ENCODE results near the gene CASP2.
A peak's percentile ranks its signal among the peaks of the same experiment; 100 is the strongest.
"Not testable (repeated sequence)": the region's sequence is repeated elsewhere in the genome, so short reads cannot be mapped to it uniquely, and the experiment has no call there.

CASP2 gene

DNA sequence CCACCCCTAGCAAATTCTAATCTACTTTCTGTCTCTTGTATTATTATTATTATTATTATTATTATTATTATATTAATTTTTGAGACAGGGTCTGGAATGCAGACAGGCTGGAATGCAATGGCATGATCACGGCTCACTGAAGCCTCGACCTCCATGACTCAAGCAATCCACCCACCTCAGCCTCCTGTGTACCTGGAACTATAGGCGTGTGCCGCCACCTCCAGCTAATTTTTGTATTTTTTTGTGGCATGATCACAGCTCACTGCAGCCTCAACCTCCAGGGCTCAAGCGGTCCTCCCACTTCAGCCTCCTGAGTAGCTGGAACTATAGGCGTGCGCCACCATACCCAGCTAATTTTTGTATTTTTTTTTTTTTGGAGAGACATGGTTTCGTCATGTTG is 6.0 kb upstream of the CASP2 start:
- no peak overlapping the region for H3K4me3 Mint-ChIP-seq
- peaks cover 51% of the 10 kb centered on the region for H3K4me1 Mint-ChIP-seq
- no peaks in the 10 kb centered on the region for H3K27me3 Mint-ChIP-seq
- DNase-seq, result no peak
- H3K27ac Mint-ChIP-seq, result no peak overlapping the region
- ATAC-seq, result no peak
- H3K9me3 Mint-ChIP-seq, result no peaks in the 10 kb centered on the region

DNA sequence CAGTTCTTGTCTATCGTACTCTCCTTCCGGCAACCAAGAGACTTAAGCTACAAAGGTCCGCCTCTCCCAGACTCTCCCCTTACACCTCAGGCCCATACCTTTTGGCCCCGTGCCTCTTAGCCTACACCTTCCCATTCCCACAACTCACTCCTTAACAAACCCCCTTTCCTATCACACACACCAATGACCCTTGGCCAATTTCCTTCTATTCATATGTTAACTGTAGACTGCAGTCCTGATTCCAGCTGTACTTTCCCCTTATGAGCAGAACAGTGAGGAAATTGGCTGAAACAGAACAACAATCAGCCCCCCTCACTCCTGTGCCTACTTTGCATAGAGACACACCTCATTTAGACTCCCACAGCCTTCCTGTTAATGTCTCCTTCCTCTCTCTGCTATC is 4.8 kb upstream of the CASP2 start:
- Mint-ChIP-seq H3K4me3 (peak overlapping the region; percentile 27 to 39), H3K4me1 (peaks cover 60% of the 10 kb centered on the region), H3K27ac (peak overlapping the region in 1 of 2 donors; percentile 83), H3K27me3 (no peaks in the 10 kb centered on the region), H3K9me3 (peaks cover 4 to 5% of the 10 kb centered on the region in 2 donors)
- no peak for DNase-seq
- no peak for ATAC-seq

DNA sequence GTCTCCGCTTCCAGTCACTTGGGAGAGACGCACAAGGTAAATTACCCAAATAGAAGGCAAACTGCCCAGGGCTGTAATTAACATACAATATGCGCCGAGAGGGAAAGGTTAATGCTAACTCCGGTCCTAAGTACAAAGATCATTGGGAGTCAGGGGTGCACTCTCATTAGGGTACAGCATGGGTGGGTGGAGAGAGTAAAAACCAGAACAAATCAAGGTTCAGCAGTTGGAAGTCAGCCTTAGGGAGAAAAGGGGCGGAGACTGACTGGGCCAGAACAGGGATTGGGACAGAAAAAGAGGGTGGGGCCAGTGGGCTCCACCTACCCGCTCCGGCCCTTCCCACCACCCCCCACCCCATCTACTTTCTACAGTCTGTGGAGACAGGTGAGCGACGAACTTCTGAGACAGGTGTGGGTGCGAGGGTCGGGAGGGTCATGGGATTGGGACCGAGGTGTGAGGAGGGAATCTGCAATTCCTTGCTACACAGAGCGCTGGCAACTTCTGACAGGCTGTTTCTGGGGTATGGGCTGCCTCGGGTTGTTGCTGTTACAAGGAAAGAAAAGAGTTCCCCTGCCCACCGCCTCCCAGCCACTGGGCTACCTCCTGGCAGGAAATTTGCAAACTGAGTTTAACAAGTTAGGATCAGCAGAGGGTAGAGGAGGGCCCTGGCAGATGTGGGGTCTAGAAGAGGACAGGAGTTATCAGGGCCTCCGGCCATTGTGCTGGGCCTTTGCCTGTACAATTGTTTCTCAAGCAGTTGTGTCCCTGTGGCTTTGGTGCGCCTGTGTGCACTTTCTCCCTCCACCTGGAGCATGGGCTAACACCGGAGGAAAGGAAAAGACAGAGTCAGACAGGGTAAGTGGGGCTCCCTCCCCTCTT is 3.3 kb upstream of the CASP2 start, which contains the start of gene TMEM139:
TMEM139 (plus strand) TSS at position 368 of the 879 bp plus-strand sequence. CDS start 1,000 bp downstream, outside the sequence.
- no peaks in the 10 kb centered on the region for H3K27me3 Mint-ChIP-seq
- DNase-seq (no peak), ATAC-seq (no peak)
- H3K4me3 Mint-ChIP-seq, result peak within 1 kb of the TSS; percentile 27 to 39
- peaks cover 4 to 5% of the 10 kb centered on the region in 2 donors for H3K9me3 Mint-ChIP-seq
- peaks cover 58% of the 10 kb centered on the region for H3K4me1 Mint-ChIP-seq
- peak within 1 kb of the TSS in 1 of 2 donors; percentile 83 for H3K27ac Mint-ChIP-seq

DNA sequence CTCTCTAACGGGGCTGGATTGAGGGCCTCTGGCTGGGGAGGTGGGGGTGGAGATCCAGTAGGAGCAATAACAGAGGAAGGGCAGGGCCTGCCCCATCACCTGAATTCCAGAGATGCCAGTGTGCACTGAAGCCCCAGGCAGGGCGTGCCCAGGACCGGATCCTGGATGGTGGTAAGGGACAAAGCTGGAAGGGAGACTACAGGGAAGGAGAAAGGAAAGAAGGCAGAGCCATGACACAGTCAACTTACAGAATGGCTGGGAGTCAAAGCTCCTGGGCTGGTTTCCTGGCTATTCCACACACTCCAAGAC is 2.7 kb upstream of the CASP2 start:
- peak overlapping the region in 1 of 2 donors; percentile 19 for H3K27ac Mint-ChIP-seq
- ATAC-seq (no peak), DNase-seq (no peak)
- H3K9me3 Mint-ChIP-seq, result peaks cover 4 to 5% of the 10 kb centered on the region in 2 donors
- peaks cover 58% of the 10 kb centered on the region for H3K4me1 Mint-ChIP-seq
- no peaks in the 10 kb centered on the region for H3K27me3 Mint-ChIP-seq
- H3K4me3 Mint-ChIP-seq, result no peak overlapping the region

DNA sequence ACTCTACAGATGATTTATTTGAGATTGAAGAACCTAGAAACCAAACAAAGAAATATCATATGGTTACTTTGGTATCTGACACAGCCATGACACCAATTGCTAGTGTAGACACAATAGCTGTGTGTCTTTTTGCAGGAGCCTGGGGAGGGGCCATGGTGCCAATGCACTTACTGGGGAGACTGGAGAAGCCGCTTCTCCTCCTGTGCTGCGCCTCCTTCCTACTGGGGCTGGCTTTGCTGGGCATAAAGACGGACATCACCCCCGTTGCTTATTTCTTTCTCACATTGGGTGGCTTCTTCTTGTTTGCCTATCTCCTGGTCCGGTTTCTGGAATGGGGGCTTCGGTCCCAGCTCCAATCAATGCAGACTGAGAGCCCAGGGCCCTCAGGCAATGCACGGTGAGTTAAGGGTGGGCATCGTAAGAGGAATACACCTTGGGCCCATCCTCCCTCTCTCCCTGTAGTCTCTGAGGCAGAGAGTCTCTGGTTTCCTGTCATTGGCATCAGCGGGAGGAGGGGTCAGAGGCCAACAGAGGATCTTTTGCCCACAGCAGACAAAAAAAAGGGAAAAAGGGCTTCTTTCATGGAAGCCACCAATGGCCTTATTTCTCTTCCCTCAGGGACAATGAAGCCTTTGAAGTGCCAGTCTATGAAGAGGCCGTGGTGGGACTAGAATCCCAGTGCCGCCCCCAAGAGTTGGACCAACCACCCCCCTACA is 2.2 kb upstream of the CASP2 start:
- Mint-ChIP-seq H3K27me3 (no peaks in the 10 kb centered on the region), H3K9me3 (peaks cover 4 to 5% of the 10 kb centered on the region in 2 donors), H3K4me3 (no peak overlapping the region), H3K4me1 (peaks cover 58% of the 10 kb centered on the region), H3K27ac (no peak overlapping the region)
- DNase-seq, result no peak
- no peak for ATAC-seq

DNA sequence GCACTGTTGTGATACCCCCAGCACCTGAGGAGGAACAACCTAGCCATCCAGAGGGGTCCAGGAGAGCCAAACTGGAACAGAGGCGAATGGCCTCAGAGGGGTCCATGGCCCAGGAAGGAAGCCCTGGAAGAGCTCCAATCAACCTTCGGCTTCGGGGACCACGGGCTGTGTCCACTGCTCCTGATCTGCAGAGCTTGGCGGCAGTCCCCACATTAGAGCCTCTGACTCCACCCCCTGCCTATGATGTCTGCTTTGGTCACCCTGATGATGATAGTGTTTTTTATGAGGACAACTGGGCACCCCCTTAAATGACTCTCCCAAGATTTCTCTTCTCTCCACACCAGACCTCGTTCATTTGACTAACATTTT is 1.6 kb upstream of the CASP2 start:
- H3K27me3 Mint-ChIP-seq, result no peaks in the 10 kb centered on the region
- peaks cover 61% of the 10 kb centered on the region for H3K4me1 Mint-ChIP-seq
- peaks cover 4 to 5% of the 10 kb centered on the region in 2 donors for H3K9me3 Mint-ChIP-seq
- DNase-seq (no peak), ATAC-seq (no peak)
- no peak overlapping the region for H3K4me3 Mint-ChIP-seq
- no peak overlapping the region for H3K27ac Mint-ChIP-seq

DNA sequence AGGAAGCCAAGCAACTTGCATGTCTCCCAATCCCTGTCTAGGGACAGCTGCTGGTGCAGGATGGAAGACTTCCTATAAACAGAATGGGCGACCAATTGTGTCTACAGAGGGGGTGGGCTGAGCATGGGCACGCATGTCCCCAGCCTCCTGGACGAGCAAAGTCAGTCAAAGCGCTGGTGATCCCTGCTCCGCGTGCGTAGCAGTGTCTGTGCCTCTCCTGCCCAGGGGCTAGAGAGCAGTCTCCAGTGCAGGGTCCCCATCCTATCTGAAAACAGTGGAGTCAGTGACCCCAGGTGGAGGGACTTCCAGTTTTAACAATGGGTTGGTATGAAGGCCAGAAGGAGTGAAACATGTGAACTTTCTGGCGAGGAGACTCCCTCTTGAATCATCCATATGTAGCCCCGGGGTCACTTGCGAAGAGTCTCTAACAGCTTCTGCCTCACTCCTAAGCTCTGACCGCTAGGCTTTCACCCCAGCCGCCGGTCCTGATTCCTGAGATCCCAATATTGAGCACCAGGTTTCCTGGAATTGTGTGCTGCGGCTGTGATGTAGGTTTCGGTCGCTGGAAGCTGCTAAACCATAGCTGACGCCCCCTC is 714 bp upstream of the CASP2 start:
- ATAC-seq, result no peak
- Mint-ChIP-seq H3K27ac (peak overlapping the region; percentile 82 to 84), H3K4me3 (peak overlapping the region; percentile 94 to 97), H3K9me3 (peaks cover 4 to 5% of the 10 kb centered on the region in 2 donors), H3K4me1 (peaks cover 59% of the 10 kb centered on the region), H3K27me3 (no peaks in the 10 kb centered on the region)
- DNase-seq, result no peak

DNA sequence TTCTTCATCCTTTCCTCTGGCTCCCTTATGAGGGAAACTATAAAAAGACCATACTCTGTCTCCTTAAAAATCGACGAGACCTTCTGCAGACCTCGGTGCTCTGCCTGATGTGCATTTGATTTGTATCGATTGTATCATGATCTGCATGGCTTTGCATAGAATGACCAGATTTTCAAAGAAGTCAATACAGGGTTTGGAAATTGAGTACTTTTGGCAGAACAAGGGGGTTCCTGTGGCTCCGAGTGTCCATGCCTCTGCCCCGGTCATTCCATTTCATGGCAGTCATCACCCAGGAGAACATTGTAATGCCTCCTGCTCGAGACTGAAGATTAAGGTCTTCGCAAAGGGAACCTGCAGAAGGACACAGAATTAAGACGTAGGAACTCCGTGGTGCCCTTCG is 685 bp downstream of the CASP2 start:
- ATAC-seq, result no peak
- peaks cover 56% of the 10 kb centered on the region for H3K4me1 Mint-ChIP-seq

DNA sequence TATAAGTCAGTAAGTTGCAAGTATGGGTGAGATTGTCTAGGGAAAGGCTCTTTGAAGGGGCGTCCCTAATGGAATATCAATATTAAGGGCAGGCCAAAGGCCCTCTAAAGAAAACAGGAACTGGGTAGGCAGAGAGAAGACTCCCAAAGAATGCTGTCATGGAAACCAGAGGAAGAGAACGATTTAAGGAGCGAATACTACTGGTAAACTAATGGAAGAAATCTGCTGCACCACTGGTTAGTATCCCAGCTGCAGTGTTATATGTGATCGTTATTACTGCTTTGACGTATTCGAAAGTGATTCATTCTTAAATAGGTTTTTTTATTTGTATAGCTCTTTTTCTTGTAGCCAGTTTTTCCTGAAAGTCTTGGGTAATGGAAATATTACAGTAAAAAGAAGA is 1.3 kb downstream of the CASP2 start:
- Mint-ChIP-seq H3K4me3 (peak overlapping the region; percentile 94 to 97), H3K9me3 (peaks cover 4 to 5% of the 10 kb centered on the region in 2 donors), H3K4me1 (peaks cover 56% of the 10 kb centered on the region), H3K27ac (peak overlapping the region; percentile 92 to 97), H3K27me3 (no peaks in the 10 kb centered on the region)
- ATAC-seq (no peak), DNase-seq (no peak)

More for the DNA sequence above, 685 bp downstream of the CASP2 start:
- peaks cover 4 to 5% of the 10 kb centered on the region in 2 donors for H3K9me3 Mint-ChIP-seq
- H3K4me3 Mint-ChIP-seq, result peak overlapping the region; percentile 94 to 97
- no peaks in the 10 kb centered on the region for H3K27me3 Mint-ChIP-seq
- H3K27ac Mint-ChIP-seq, result peak overlapping the region; percentile 92 to 97
- DNase-seq, result no peak

DNA sequence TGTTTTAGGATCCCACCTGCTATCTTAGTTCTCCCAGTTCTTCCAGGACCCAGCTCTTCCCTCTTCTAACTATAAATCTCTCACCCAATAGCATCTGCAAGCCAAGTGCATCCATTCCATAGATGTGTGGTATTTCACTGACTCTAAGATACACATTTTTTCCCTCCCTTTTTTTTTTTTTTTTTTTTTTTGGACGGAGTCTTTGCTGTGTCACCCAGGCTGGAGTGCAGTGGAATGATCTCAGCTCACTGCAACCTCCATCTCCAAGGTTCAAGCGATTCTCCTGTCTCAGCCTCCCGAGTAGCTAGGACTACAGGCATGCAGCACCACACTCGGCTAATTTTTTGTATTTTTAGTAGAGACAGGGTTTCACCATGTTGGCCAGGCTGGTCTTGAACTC is 1.7 kb downstream of the CASP2 start:
- Mint-ChIP-seq H3K27ac (peak overlapping the region; percentile 83 to 97), H3K4me3 (peak overlapping the region; percentile 94 to 97), H3K4me1 (peaks cover 57% of the 10 kb centered on the region)
- not testable (repeated sequence) for ATAC-seq, H3K9me3 Mint-ChIP-seq, DNase-seq, H3K27me3 Mint-ChIP-seq

DNA sequence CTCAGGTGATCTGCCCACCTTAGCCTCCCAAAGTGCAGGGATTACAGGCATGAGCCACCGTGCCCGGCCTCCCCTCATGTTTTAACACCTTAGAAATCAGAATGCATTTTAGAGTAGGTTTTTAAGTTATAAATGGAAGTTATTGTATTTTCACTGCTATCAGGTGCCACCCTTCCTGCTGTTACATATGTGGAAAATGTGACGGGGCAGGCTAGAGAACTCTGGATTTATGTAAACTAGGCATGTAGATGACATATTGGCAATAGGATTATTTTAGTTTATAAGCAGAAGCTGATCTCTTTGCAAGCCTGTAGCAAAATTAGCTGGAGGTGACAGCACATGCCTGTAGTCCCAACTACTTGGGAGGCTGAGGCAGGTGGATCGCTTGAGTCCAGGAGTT is 2.1 kb downstream of the CASP2 start:
- ATAC-seq, result no peak
- peak overlapping the region; percentile 94 to 97 for H3K4me3 Mint-ChIP-seq
- H3K27me3 Mint-ChIP-seq, result no peaks in the 10 kb centered on the region
- peaks cover 4 to 5% of the 10 kb centered on the region in 2 donors for H3K9me3 Mint-ChIP-seq
- DNase-seq, result no peak
- H3K4me1 Mint-ChIP-seq, result peaks cover 61% of the 10 kb centered on the region
- H3K27ac Mint-ChIP-seq, result peak overlapping the region in 1 of 2 donors; percentile 10

DNA sequence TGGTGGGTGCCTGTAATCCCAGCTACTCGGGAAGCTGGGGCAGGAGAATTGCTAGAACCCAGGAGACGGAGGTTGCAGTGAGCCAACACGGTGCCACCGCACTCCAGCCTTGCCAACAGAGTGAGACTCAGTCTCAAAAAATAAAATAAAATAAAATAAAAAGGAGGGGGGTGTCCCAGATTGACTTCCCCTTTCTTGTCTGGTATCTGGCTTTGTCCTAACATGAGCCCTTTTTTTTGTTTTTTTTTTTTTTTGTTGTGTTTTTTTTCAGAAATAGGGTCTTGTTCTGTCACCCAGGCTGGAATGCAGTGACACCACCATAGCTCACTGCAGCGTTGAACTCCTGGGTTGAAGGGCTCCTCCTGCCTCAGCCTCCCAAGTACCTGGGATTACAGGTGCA is 4.7 kb downstream of the CASP2 start:
- peaks cover under 1 to 1% of the 10 kb centered on the region in 2 donors for H3K9me3 Mint-ChIP-seq
- no peak for ATAC-seq
- H3K27ac Mint-ChIP-seq, result no peak overlapping the region
- no peaks in the 10 kb centered on the region for H3K27me3 Mint-ChIP-seq
- peaks cover 62% of the 10 kb centered on the region for H3K4me1 Mint-ChIP-seq
- DNase-seq, result no peak
- no peak overlapping the region for H3K4me3 Mint-ChIP-seq

DNA sequence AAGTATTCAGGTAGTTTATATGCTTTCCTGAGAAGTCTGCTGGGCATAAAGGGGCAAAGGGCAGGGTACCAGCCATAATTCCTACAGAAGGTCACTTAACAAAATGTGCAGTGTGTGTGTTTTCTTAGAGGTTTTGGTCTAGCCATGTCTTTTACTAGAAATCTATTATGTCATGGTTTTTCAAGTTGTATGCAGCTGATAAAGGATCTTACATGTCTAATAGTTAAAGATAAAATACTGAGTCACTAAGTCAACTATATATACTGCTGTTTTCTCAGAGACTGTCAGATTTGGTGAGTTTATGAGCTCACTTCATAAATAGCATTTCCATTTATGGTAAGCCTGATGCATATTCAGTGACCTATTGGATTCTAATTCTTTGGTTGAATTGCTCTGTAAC is 7.7 kb downstream of the CASP2 start:
- H3K4me1 Mint-ChIP-seq, result peaks cover 48% of the 10 kb centered on the region
- H3K27ac Mint-ChIP-seq, result no peak overlapping the region
- no peak overlapping the region for H3K4me3 Mint-ChIP-seq
- ATAC-seq (no peak), DNase-seq (no peak)
- H3K27me3 Mint-ChIP-seq, result no peaks in the 10 kb centered on the region
- no peaks in the 10 kb centered on the region for H3K9me3 Mint-ChIP-seq

DNA sequence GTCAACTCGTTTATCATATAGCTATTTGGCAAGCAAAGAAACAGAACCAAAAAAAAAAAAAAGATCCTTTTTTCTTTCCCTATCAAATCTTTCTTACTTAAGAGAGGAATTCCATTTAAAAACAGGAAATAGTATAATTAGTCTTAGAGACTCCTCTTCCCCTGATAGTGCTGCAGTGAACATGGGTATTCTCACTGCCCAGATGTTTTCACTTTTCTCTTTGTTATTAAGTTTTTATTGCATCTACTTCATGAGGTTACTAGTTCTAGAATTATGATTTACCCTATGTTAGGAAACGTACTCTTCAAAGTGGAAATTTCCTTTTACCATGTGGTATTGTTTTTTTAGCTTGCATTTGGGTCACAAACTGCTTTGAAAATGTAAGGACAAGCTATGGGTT is 8.5 kb downstream of the CASP2 start:
- Mint-ChIP-seq H3K9me3 (no peaks in the 10 kb centered on the region), H3K27ac (no peak overlapping the region), H3K4me3 (no peak overlapping the region), H3K27me3 (no peaks in the 10 kb centered on the region), H3K4me1 (peaks cover 40% of the 10 kb centered on the region)
- ATAC-seq (no peak), DNase-seq (no peak)

DNA sequence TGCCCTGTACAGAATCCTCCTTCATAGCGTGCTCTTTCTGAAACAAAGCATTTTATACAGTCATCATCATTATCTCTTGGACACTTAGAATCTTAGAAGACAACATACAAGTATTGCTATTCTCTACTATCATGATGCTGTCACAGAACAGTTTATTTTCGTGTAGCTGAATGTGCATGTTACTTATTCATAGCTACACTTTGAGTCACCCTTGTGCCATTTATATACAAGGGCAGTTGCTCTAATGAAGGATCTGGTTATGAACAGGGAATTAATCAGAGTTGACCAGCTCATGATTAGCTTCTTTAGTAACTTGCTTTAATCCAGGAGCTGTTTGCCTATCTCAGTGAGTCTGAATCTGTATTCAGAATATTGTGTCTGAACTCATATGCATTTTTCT is 11.2 kb downstream of the CASP2 start:
- Mint-ChIP-seq H3K4me1 (peaks cover 31% of the 10 kb centered on the region), H3K27me3 (no peaks in the 10 kb centered on the region), H3K4me3 (no peak overlapping the region), H3K27ac (no peak overlapping the region), H3K9me3 (no peaks in the 10 kb centered on the region)
- ATAC-seq (no peak), DNase-seq (no peak)

DNA sequence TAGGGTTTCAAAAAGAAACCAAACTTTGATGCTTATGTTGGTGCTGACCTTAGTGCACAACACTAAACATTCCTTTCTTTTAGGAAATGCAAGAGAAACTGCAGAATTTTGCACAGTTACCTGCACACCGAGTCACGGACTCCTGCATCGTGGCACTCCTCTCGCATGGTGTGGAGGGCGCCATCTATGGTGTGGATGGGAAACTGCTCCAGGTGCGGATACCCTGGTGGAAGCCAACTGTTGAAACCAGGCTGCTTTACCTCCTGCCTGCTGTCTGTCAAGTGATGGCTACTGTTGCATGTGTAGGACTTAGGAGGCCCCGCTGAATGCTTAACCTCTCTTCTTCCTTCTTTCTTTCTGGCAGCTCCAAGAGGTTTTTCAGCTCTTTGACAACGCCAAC is 11.7 kb downstream of the CASP2 start:
- Mint-ChIP-seq H3K9me3 (no peaks in the 10 kb centered on the region), H3K27me3 (no peaks in the 10 kb centered on the region), H3K4me3 (no peak overlapping the region), H3K27ac (no peak overlapping the region), H3K4me1 (peaks cover 31% of the 10 kb centered on the region)
- ATAC-seq (peak; percentile 92), DNase-seq (peak; percentile 37 to 47)

Data from stimulated activated naive CD8-positive, alpha-beta T cell treated with anti-CD3 and anti-CD28 coated beads, Interleukin-15, amount 100 ng/mL, for 72 hours (primary cell).